Stimulated activated effector memory CD8-positive, alpha-beta T cell treated with anti-CD3 and anti-CD28 coated beads, Interleukin-12 subunit alpha, Interleukin-12 subunit beta, amount 100 ng/mL, for 72 hours (primary cell): ENCODE data around the gene KLHL2.
A peak's percentile ranks its signal among the peaks of the same experiment; 100 is the strongest.
"Not testable (repeated sequence)": the region's sequence is repeated elsewhere in the genome, so short reads cannot be mapped to it uniquely, and the experiment has no call there.

ENCODE experiments used
- ATAC-seq: fragments of 150-1000 bp; cut with Tn5 transposase; 2 replicates; pipeline ENCODE4 v1.10.0; 2021
- DNase-seq, 2 donors: peaks; one replicate each; pipeline ENCODE4 v3.0.0; 2021 to 2022; ENCODE audit warnings: low spot score in 2 of 2
- H3K27ac Mint-ChIP-seq: one replicate; pipeline ENCODE4 v1.8.0; 2022; ENCODE audit warnings: mild to moderate bottlenecking, mixed read lengths
- H3K36me3 Mint-ChIP-seq: one replicate; pipeline ENCODE4 v1.8.0; 2022; ENCODE audit warnings: mild to moderate bottlenecking, mixed read lengths
- H3K4me1 Mint-ChIP-seq: one replicate; pipeline ENCODE4 v1.8.0; 2022; ENCODE audit warnings: mixed read lengths
- H3K4me3 Mint-ChIP-seq: one replicate; pipeline ENCODE4 v1.8.0; 2022; ENCODE audit warnings: mild to moderate bottlenecking, mixed read lengths
- H3K9me3 Mint-ChIP-seq: one replicate; pipeline ENCODE4 v1.8.0; 2022; ENCODE audit warnings: mixed read lengths

The KLHL2 gene

DNA sequence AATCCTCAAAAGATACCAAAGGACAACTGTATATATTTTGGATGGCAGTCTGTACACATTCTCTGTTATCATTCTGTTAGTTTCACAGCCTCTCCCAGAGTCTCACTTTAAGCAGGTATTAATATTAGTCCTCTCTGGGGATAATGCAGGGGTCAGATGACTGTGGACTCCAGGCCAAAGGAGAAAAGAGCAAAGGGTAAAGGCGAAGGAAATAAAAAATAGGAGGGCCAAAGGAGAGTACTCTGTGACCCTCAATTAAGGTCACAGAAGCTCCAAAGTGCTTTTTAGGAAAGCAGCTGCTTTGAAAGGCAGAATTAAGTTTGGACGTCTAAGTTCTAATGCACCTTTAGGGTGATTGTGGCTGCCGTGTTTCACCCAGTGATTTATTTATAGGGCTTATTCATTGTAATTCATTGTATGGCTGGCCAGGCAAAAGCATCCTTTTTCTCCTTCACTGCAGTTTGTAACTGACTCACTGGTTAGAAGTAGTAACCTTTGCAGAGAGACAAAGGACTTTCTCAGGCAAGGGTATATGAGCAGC, 127.9 kb downstream of the KLHL2 start:
- ATAC-seq: no peak
- Mint-ChIP-seq H3K4me1 (peaks cover 37% of the 10 kb centered on the region), H3K36me3 (no peaks in the 10 kb centered on the region), H3K9me3 (no peaks in the 10 kb centered on the region), H3K4me3 (no peak overlapping the region), H3K27ac (no peak overlapping the region)
- no peak for DNase-seq

DNA sequence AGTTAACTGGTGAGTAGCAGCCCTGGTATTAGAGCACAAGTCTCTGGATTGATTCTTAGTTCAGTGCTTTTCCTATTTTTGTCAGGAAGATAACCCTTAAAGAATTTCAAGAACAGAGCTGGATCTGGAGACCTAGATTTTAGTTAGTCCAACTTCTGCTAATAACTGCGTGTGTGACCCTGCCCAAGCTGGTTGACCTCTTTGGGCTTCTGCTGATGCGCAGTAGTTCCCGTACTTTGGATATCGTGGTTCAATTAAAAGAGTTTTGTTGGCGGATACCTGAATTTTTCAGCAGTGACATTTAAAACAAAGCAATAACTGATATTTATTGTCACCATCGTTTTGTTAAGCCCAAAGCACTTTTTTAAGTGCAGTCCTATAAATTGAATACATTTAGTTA, 129.4 kb downstream of the KLHL2 start:
- Mint-ChIP-seq H3K4me1 (peaks cover 22% of the 10 kb centered on the region), H3K36me3 (no peaks in the 10 kb centered on the region), H3K4me3 (no peak overlapping the region), H3K27ac (no peak overlapping the region), H3K9me3 (no peaks in the 10 kb centered on the region)
- ATAC-seq (no peak), DNase-seq (no peak)

DNA sequence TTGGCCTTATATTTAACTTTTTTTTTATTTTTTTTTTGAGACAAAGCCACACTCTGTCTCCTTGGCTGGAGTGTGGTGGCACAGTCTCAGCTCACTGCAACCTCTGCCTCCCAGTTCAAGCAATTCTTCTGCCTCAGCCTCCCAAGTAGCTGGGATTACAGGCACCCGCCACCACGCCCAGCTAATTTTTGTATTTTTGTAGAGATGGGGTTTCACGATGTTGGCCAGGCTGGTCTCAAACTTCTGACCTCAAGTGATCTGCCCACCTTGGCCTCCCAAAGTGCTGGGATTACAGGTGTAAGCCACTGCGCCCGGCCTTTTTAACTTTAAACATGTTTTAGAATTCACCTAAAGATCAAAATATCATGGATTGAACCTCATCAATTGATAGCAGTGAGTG, 135.0 kb downstream of the KLHL2 start:
- H3K36me3 Mint-ChIP-seq, H3K27ac Mint-ChIP-seq, H3K9me3 Mint-ChIP-seq, ATAC-seq, H3K4me1 Mint-ChIP-seq, DNase-seq, H3K4me3 Mint-ChIP-seq: not testable (repeated sequence)

DNA sequence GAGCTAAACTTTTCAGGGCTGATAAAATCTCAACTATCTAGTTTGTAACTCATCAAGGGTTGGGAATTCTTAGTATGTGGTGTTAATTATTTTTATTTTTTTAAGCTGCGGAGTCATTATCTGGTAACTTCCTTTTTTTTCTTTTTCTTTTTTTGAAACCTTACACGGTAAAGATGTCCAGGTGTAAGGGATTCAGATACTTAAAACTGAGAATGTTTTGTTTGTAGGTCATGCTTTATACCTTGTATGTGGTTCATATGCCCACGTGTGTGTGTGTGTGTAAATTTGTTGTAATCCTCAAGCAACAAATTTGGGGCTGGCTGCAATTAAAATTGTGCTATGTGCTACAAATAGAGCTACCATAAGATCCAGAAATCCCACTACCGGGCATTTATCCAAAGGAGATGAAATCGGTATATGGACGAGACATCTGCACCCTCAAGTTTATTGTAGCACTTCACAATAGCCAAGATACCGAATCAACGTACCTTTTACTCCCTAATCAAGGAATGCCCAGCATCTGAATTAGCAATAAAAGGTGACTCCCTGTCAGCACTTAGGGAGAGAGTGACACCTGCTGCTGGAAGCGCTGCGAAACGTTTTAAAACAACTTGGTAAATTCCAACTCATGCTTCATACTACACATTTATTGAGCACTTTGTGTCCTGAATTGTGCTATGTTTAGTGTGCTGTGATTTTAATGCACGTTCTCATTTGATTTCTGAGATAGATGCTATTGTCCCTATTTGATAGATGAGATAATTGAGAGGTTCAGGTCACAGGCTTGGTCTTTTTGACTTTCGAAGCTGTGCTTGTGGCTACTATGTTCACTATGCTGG, 136.2 kb downstream of the KLHL2 start:
- Mint-ChIP-seq H3K27ac (peak overlapping the region; percentile 37), H3K36me3 (no peaks in the 10 kb centered on the region), H3K4me3 (no peak overlapping the region), H3K9me3 (no peaks in the 10 kb centered on the region), H3K4me1 (no peaks in the 10 kb centered on the region)
- ATAC-seq: no peak
- DNase-seq: no peak

DNA sequence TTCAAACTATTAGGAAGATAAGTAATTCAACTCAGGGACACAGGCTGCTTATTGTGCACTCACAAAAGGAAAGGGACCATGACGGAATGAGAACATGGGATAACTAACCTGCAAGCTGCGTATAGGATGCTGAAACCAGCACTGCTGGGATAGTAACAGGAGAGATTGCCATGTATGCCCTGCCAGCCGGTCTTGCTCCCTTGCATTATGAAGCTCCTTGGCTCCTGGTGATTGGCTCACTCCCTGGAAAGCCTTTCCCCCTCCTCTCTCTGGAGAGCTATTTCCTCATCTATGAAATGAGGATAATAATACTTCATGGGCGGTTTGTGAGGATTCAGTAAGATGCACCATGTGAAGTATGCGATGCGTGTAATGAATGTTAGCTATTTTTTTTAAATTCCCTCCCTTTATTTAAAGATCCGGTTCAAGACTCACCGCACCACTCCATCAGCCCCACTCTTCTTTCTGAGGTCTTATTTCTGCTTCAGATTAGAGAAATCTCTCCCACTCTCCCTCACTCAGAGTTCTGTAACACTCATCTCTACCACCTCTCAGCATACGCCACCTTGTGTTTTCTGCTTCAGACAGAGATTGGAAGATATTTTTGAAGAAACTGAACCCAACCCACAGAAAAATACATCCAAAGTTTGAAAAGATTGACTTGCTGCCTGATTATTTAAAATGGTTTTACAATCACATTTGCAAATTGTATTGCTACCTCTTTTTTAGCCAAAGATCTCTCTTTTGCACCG, 138.5 kb downstream of the KLHL2 start:
- no peaks in the 10 kb centered on the region for H3K9me3 Mint-ChIP-seq
- no peak for ATAC-seq
- no peaks in the 10 kb centered on the region for H3K36me3 Mint-ChIP-seq
- no peak overlapping the region for H3K27ac Mint-ChIP-seq
- H3K4me3 Mint-ChIP-seq: no peak overlapping the region
- H3K4me1 Mint-ChIP-seq: no peaks in the 10 kb centered on the region
- no peak for DNase-seq

DNA sequence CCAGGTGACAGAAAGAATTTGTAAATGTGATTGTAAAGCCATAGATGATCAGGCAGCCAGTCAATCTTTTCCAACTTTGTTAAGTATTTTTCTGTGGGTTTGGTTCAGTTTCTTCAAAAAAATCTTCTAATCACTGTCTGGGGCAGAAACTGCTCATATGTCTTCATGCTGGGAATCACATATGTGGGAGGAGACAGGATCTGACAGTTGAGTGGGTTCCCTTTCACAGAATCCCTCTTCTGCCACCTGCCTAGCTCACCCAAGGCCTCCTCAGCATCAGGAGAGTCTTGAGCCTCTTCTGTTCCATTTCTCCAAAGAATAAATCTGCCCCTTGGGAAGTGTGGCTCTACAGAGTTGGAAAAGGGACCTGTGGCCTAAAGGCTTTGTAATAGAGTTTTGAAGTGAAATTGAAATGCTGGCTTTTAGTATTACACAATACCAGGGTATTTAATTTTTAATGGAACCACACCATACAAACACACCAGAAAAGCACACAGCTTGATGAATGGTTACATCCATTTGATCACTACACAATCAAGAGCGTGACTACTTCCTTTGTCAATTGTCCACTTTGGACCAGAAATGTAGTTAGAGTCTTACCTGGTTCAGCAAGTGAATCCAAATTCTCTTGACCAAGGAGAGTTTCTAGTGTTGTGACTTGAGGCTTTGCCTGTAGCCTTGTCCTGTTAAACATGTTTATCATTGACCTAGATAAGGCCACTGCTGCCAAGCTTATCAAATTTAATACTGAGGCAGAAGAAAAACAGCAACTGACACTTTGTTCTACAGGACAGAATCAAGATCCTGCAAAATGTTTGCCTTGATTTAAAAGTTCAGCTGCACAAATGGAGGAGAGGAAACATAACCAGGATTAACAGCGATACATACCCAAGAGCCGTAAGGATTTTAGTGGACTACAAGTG, 140.5 kb downstream of the KLHL2 start:
- Mint-ChIP-seq H3K4me3 (no peak overlapping the region), H3K27ac (no peak overlapping the region), H3K36me3 (no peaks in the 10 kb centered on the region), H3K9me3 (no peaks in the 10 kb centered on the region), H3K4me1 (no peaks in the 10 kb centered on the region)
- ATAC-seq: no peak
- no peak for DNase-seq

DNA sequence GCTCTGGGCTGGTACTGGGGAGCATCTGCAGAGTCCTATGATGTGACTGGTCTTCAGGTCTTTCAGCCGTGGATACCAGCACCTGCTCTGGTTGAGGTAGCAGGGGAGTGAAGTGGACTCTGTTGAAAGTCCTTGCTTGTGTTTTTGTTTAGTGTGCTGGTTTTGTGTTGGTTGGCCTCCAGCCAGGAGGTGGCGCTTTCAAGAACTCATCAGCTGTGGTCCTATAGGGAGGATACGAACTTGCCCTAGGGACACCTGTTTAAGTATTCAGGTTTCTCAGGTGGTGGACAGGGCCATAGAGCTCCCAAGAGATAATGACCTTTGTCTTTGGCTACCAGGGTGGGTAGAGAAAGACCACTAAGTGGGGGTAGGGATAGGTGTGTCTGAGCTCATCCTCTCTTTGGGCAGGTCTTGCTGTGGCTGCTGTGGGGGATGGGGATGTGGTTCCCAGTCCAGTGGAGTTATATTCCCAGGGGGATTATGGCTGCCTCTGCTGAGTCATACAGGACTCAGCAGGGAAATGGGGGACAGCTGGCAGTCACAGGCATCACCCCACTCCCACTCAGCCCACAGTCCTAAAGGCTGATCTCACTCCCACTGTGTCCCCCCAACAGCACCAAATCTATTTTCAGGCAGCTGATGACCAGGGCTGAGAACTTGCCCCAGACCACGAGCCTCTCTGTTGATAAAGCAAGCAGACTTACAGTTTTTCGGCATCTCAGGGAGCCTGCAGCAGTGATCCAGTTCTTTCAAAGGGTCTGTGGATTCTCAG, 144.2 kb downstream of the KLHL2 start:
- H3K4me1 Mint-ChIP-seq: no peaks in the 10 kb centered on the region

DNA sequence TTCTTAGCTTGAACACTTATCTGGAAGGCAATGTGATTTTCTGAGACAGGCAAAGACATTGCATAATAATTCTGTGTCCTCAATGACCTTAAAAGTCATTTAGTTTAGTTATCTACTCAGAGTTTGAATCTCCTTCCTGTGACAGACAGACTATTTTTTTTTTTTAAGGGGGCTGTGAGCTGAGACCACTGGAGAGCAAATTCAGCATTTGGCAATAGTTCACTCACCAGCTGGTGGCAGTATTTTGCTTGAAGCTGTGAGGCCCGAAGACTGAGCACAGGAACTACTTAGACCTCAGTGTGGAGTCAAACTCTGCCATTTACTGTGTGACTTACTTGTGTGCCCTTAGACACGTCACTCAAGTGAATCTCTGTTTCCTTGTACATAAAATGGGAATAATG, 148.5 kb downstream of the KLHL2 start:
- no peaks in the 10 kb centered on the region for H3K36me3 Mint-ChIP-seq
- no peak for DNase-seq
- ATAC-seq: peak; percentile 51
- no peaks in the 10 kb centered on the region for H3K9me3 Mint-ChIP-seq
- no peak overlapping the region for H3K27ac Mint-ChIP-seq
- no peak overlapping the region for H3K4me3 Mint-ChIP-seq
- H3K4me1 Mint-ChIP-seq: no peaks in the 10 kb centered on the region

More for the DNA sequence above, 144.2 kb downstream of the KLHL2 start:
- no peak for DNase-seq
- no peak overlapping the region for H3K27ac Mint-ChIP-seq
- H3K9me3 Mint-ChIP-seq: no peaks in the 10 kb centered on the region
- no peak overlapping the region for H3K4me3 Mint-ChIP-seq
- H3K36me3 Mint-ChIP-seq: no peaks in the 10 kb centered on the region
- ATAC-seq: no peak

DNA sequence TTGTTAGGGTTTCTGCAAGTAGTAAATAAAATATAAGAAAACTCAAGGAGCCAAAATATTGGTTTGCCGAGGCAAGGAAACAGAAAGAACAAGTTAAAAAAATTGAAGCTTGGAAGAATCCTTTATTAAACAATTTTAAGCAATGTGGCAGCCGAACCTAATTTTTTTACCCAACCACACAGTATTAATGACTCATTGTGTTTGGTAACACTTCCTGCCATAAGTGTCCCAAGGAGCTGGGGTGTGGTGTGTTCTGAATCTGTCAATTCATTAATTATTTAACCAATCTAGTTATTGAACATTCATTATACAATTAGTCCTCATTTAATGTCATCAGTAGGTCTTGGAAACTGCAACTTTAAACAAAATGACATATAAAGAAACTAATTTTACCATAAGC, 152.1 kb downstream of the KLHL2 start:
- no peak overlapping the region for H3K4me3 Mint-ChIP-seq
- no peaks in the 10 kb centered on the region for H3K9me3 Mint-ChIP-seq
- no peak for DNase-seq
- no peaks in the 10 kb centered on the region for H3K4me1 Mint-ChIP-seq
- H3K36me3 Mint-ChIP-seq: no peaks in the 10 kb centered on the region
- no peak overlapping the region for H3K27ac Mint-ChIP-seq
- ATAC-seq: no peak

DNA sequence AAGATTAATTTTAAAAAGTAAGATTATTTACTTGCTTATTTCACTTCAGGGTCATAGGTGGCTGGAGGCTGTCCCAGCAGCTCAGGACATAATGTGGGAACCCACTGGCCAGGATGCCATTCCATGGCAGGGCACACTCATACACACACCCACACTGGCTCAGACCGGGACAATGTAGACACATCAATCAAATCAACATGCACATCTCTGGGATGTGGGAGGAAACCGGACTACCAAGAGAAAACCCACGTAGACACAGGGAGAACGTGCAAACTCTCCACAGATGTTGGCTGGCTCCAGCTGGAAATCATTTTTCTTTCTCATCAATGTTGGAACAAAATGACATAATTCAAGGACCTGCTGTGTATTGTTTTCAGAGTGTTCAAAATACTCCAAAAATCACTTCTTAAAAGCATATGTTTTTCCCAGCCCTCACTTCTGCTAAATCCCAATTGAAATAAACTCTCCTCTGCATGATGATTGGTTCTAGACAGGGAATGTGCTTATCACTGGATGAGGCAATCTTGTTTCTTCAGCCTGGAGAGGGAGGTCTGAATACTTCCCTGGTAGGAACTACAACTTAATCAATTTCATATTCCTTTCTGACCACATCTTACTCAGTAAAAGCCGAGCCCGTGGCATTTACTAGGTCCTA, 152.8 kb downstream of the KLHL2 start:
- H3K4me3 Mint-ChIP-seq: no peak overlapping the region
- DNase-seq: no peak

DNA sequence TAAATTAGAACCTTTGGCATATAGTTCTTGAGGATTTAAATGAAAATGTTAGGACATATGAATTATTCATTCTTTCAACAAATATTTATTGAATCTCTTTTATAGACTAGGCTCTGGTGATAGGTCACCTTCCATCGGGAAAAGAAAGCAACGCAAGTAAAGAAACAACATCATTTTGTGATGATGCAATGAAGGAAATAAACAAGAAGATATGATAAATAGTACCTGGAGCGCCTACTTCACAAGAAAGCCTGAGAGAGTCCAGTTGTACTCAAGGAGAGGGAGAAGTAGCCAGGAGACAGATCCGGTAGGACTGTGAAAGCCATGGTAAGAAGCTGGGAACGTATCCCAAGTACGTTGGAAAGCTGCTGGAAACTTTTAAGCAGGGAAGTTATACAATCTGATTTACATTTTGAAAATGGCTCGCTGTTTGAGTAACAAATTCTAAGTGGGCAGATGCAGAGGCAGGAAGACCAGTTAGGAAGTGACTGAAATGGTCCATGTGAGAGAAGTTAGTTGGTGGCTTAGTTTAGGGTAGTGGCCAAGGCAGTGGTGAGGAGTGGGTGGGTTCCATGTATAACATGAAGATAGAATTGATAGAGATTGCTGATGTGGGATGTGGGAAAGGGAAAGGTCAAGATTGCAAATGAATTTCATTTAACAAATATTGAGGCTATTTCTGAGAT, 153.8 kb downstream of the KLHL2 start:
- no peak for DNase-seq

More for the DNA sequence above, 152.8 kb downstream of the KLHL2 start:
- Mint-ChIP-seq H3K9me3 (no peaks in the 10 kb centered on the region), H3K36me3 (no peaks in the 10 kb centered on the region), H3K4me1 (no peaks in the 10 kb centered on the region), H3K27ac (no peak overlapping the region)
- no peak for ATAC-seq

DNA sequence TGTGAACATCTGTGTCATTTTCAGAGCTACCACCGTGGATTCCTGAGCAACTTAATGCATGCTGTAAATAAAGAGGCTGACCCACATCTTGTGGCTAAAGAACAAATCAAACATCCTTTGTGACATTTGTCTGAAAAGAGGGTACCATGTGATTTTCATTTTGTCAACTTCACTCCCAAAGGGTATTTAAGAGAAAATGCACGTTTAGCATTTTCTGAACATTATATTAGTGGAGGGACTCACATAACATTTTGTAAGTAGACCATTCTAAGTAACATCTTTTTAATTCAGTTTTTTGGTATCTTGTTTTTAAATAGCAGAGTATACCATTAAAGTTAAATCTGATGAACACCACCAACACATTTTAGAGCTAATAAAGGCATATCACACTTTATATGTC, 154.4 kb downstream of the KLHL2 start:
- Mint-ChIP-seq H3K4me1 (no peaks in the 10 kb centered on the region), H3K4me3 (no peak overlapping the region), H3K36me3 (no peaks in the 10 kb centered on the region), H3K9me3 (no peaks in the 10 kb centered on the region), H3K27ac (no peak overlapping the region)
- DNase-seq: no peak
- ATAC-seq: no peak

More for the DNA sequence above, 153.8 kb downstream of the KLHL2 start:
- Mint-ChIP-seq H3K4me1 (no peaks in the 10 kb centered on the region), H3K9me3 (no peaks in the 10 kb centered on the region), H3K36me3 (no peaks in the 10 kb centered on the region), H3K4me3 (no peak overlapping the region), H3K27ac (no peak overlapping the region)
- no peak for ATAC-seq

DNA sequence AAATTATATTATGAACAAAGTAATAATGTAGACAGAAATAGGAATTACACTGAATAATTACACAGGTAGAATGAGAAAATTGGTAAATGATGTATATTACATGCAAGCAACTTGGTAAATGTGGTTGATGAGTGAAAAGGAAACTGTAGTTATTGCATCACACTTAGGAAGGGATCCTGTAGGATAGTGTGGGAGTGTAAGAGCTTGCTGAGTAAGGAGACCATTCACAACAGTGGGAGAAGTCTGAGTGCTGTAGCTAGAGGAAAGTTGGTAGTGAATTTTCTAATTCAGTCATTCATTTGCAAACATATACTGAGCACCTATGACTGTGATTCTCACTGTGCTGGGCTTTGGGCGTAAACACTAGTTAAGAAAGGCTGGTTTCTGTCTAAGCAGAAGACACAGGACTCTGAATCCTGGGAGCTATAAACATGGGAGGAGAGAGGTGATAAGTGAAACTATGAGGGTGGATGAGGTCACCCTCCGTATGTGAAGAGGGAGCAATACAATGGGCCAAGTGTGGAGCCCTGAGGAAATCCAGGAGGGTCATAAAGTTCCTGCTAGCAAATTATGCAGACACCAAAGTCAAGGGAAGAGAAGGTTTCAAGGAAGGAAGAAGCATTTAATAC, 157.2 kb downstream of the KLHL2 start:
- H3K4me1 Mint-ChIP-seq: no peaks in the 10 kb centered on the region
- no peak overlapping the region for H3K4me3 Mint-ChIP-seq
- DNase-seq (no peak), ATAC-seq (peak; percentile 31)
- H3K9me3 Mint-ChIP-seq: no peaks in the 10 kb centered on the region
- no peak overlapping the region for H3K27ac Mint-ChIP-seq
- H3K36me3 Mint-ChIP-seq: no peaks in the 10 kb centered on the region
